K562 (cell line): ENCODE data around the gene KCNK6. TPM values are rescaled to one million over a fixed set of nuclear protein-coding genes. Genes with fewer than 3 reads are reported as not detected.

Source experiments
- ATAC-seq: fragments of 200-7000 bp; cut with Tn5 transposase; 3 replicates; pipeline ENCODE4 v1.9.1; 2020; ENCODE audit warnings: moderate library complexity
- BruUV-seq: library from RNA; stranded (reverse); fragments of 400-500 nt; replicated peaks from 2 replicates; lab custom pipeline; 2021; lab: Mats Ljungman, UMichigan
- CTCF ChIA-PET: fragments of 300-600 bp; formaldehyde crosslinking; extraction: SDS; loops from one replicate; lab custom pipeline; 2021; ENCODE audit warnings: low intra/inter-chr PET ratio; lab: Yijun Ruan, JAX
- POLR2A ChIA-PET: fragments of 300-600, 350-650 bp; sonication (Branson Sonifier 250); formaldehyde crosslinking; extraction: SDS; loops from one replicate; lab custom pipeline; 2021; ENCODE audit warnings: antibody characterized with exemption, inconsistent platforms; lab: Yijun Ruan, JAX
- DNase-seq, 4 experiments: peaks; one replicate each; pipeline versions ENCODE4 v3.0.0 to v3.0.0-alpha.2; 2011 to 2018; ENCODE audit warnings: low spot score in 3 of 4, mixed read lengths in 3 of 4; ENCODE audit errors: extremely low read depth in 1 of 4
- FAIRE-seq: peaks from 2 replicates; lab custom pipeline; 2011; peaks lifted over from hg19 to GRCh38; lab: Jason Lieb, UNC
- H2AFZ ChIP-seq: 2 replicates; pipeline ENCODE4 v1.6.0; 2011; ENCODE audit warnings: low read depth, low read length, control low read depth, inconsistent platforms
- H3K27ac ChIP-seq: fragments of 200-600 bp; 3 replicates; pipeline ENCODE4 v1.8.0; 2011; ENCODE audit warnings: low read depth, mild to moderate bottlenecking, control low read depth, inconsistent platforms, low read length, moderate library complexity, mixed read lengths; ENCODE audit errors: extremely low read depth
- H3K27me3 ChIP-seq, 2 experiments: fragments of 300-600 bp in 1 of 2; 2 replicates in 1 of 2; 3 replicates in 1 of 2; pipeline versions ENCODE4 v1.6.0 to v1.8.0; 2011; ENCODE audit warnings: inconsistent platforms in 2 of 2, low read length in 2 of 2, mild to moderate bottlenecking in 1 of 2, mixed read lengths in 1 of 2, moderate library complexity in 1 of 2; ENCODE audit not compliant: control insufficient read depth in 2 of 2, insufficient read depth in 2 of 2
- H3K36me3 ChIP-seq: fragments of 300-600 bp; 3 replicates; pipeline ENCODE4 v1.8.0; 2011; ENCODE audit warnings: mild to moderate bottlenecking, low read length, inconsistent platforms; ENCODE audit not compliant: control insufficient read depth, insufficient read depth
- H3K4me1 ChIP-seq, 2 experiments: fragments of 200-600 bp in 1 of 2; replicated peaks in 1 of 2; 2 replicates in 1 of 2; 3 replicates in 1 of 2; pipeline versions ENCODE4 v1.5.1 to v1.8.0; 2011; ENCODE audit warnings: inconsistent platforms in 2 of 2, low read length in 2 of 2, mild to moderate bottlenecking in 1 of 2, mixed read lengths in 1 of 2, moderate library complexity in 1 of 2; ENCODE audit not compliant: control insufficient read depth in 2 of 2, insufficient read depth in 2 of 2
- H3K4me2 ChIP-seq: 2 replicates; pipeline ENCODE4 v1.6.1; 2011; ENCODE audit warnings: low read length, control low read depth, inconsistent platforms, mixed read lengths; ENCODE audit not compliant: insufficient read depth
- H3K4me3 ChIP-seq: fragments of 200-600 bp; sonication (generic), shearing (Covaris generic); 2 replicates; pipeline ENCODE4 v1.5.1; 2016; ENCODE audit warnings: control low read depth, inconsistent platforms
- H3K79me2 ChIP-seq: fragments of 200-600 bp; 3 replicates; pipeline ENCODE4 v1.8.0; 2011; ENCODE audit warnings: low read length, inconsistent platforms; ENCODE audit not compliant: control insufficient read depth, insufficient read depth
- H3K9ac ChIP-seq, 2 experiments: 2 replicates each; pipeline versions ENCODE4 v1.6.0 to v1.6.1; 2011; ENCODE audit warnings: low read depth in 2 of 2, low read length in 2 of 2, control low read depth in 1 of 2, inconsistent platforms in 1 of 2, mild to moderate bottlenecking in 1 of 2, mixed read lengths in 1 of 2; ENCODE audit not compliant: insufficient read depth in 1 of 2
- H3K9me1 ChIP-seq: one replicate; pipeline ENCODE4 v1.6.0; 2011; ENCODE audit warnings: inconsistent platforms, mild to moderate bottlenecking, low read length, moderate library complexity; ENCODE audit not compliant: control insufficient read depth, insufficient read depth
- H3K9me3 ChIP-seq: replicated peaks from 2 replicates; pipeline ENCODE4 v1.5.1; 2011; ENCODE audit warnings: low read depth, low read length, inconsistent platforms; ENCODE audit not compliant: control insufficient read depth, insufficient read depth
- H4K20me1 ChIP-seq: replicated peaks from 2 replicates; pipeline ENCODE4 v1.6.1; 2011; ENCODE audit warnings: low read length, inconsistent platforms, mixed read lengths; ENCODE audit not compliant: control insufficient read depth, insufficient read depth
- ESRRA ChIP-seq: fragments of 450-650 bp; IDR thresholded peaks from 2 replicates; pipeline ENCODE4 v1.6.1; 2014; ENCODE audit warnings: low read depth, mild to moderate bottlenecking, moderate library complexity, borderline replicate concordance
- FOXA3 ChIP-seq, 2 experiments: fragments of 450-650 bp in 1 of 2; sonication (generic) in 1 of 2; formaldehyde crosslinking; IDR thresholded peaks in 1 of 2; conservative IDR thresholded peaks in 1 of 2; 2 replicates each; pipeline versions ENCODE4 v1.4.0 to v1.8.0; 2020 to 2022; ENCODE audit warnings: mild to moderate bottlenecking in 2 of 2, missing genetic modification reagents in 1 of 2
- FOXK1 ChIP-seq: sonication (generic); formaldehyde crosslinking; IDR thresholded peaks from 2 replicates; pipeline ENCODE4 v1.8.0; 2022; ENCODE audit warnings: missing genetic modification reagents, mild to moderate bottlenecking, borderline replicate concordance
- JUND ChIP-seq, 2 experiments: IDR thresholded peaks; 2 replicates in 1 of 2; 3 replicates in 1 of 2; pipeline ENCODE4 v1.6.1; 2011; ENCODE audit warnings: borderline replicate concordance in 2 of 2, low read depth in 2 of 2, low read length in 2 of 2, improper control_type of control experiment in 1 of 2, missing biosample characterization in 1 of 2, missing genetic modification characterization in 1 of 2, missing genetic modification reagents in 1 of 2
- KDM5B ChIP-seq: fragments of 200-600 bp; sonication (generic); IDR thresholded peaks from 2 replicates; pipeline ENCODE4 v1.6.1; 2012; ENCODE audit warnings: low read depth, mild to moderate bottlenecking, moderate library complexity, low read length, control low read depth, inconsistent platforms; ENCODE audit not compliant: insufficient replicate concordance
- SRSF3 ChIP-seq: fragments of 200-400 bp; formaldehyde crosslinking; IDR thresholded peaks from 2 replicates; pipeline ENCODE4 v1.6.1; 2016; ENCODE audit warnings: mild to moderate bottlenecking, low read length, moderate library complexity; ENCODE audit not compliant: insufficient read depth
- STAG1 ChIP-seq: sonication (generic); formaldehyde crosslinking; IDR thresholded peaks from 2 replicates; pipeline ENCODE4 v1.5.0; 2020; ENCODE audit warnings: missing genetic modification reagents, borderline replicate concordance
- TCF7 ChIP-seq: sonication (generic); IDR thresholded peaks from 2 replicates; pipeline ENCODE4 v1.6.1; 2016; ENCODE audit warnings: antibody characterized with exemption, borderline replicate concordance
- ZNF121 ChIP-seq: sonication (generic); formaldehyde crosslinking; conservative IDR thresholded peaks from 2 replicates; pipeline ENCODE4 v1.8.0; 2022; ENCODE audit warnings: missing genetic modification reagents
- WGBS: fragments of 100-300 bp; shearing (Covaris generic); methylation state at CpG from one replicate; pipeline ENCODE4 v1.1.6; 2016; ENCODE audit warnings: low coverage, mixed read lengths; ENCODE audit not compliant: insufficient coverage; ENCODE audit errors: missing lambda C conversion rate; 5-methylcytosine and 5-hydroxymethylcytosine counted together
- in situ Hi-C: fragments of 300-500 bp; cut with MboI; formaldehyde crosslinking; loops from 4 replicates; pipeline ENCODE4 v1.15.0; 2018; ENCODE audit warnings: inconsistent platforms, mixed read lengths
- intact Hi-C: fragments of 100-400 bp; cut with micrococcal nuclease; formaldehyde crosslinking; loops from 2 replicates; pipeline ENCODE4 v1.14.2; 2022
- polyA plus RNA-seq, 8 experiments: library from polyadenylated mRNA; depleted of rRNA in 4 of 8; stranded (reverse) in 5 of 8; unstranded in 3 of 8; fragments of >200 nt; fragmentation: Nextera tagmentation in 2 of 8; fragmentation: Illumina TruSeq in 1 of 8; extraction: Ambion mirVana in 2 of 8; extraction: Trizol in 1 of 8; gene quantifications; 2 replicates each; pipeline versions ENCODE4 v1.2.1 to v1.2.3, GENCODE V29; 2011 to 2014; ENCODE audit warnings: inconsistent platforms in 1 of 8, missing spikeins in 1 of 8
- total RNA-seq, 7 experiments: library from RNA; depleted of rRNA in 6 of 7; stranded (reverse); fragments of >200 nt in 6 of 7; fragmentation: Illumina TruSeq in 2 of 7; extraction: Trizol in 2 of 7; gene quantifications; 2 replicates each; pipeline versions ENCODE4 v1.2.1 to v1.2.3, GENCODE V29; 2011 to 2021; ENCODE audit warnings: low replicate concordance in 1 of 7
- TF ChIP-seq, protein P1 (sequence below): sonication (generic); formaldehyde crosslinking; IDR thresholded peaks from 2 replicates; pipeline ENCODE4 v1.8.0; 2022; ENCODE audit warnings: missing genetic modification reagents, mild to moderate bottlenecking, moderate library complexity, borderline replicate concordance
- TF ChIP-seq, protein P2 (sequence below), 2 experiments: fragments of 150-350 bp in 1 of 2; IDR thresholded peaks; 2 replicates each; pipeline ENCODE4 v1.6.1; 2012 to 2016; ENCODE audit warnings: low read depth in 2 of 2, low read length in 2 of 2, mild to moderate bottlenecking in 1 of 2, moderate library complexity in 1 of 2
- TF ChIP-seq, protein P3 (sequence below): sonication (generic); formaldehyde crosslinking; IDR thresholded peaks from 2 replicates; pipeline ENCODE4 v1.8.1; 2023; ENCODE audit warnings: mild to moderate bottlenecking, missing genetic modification reagents

Gene KCNK6
- total and polyA plus RNA-seq, 9 of the 15 experiments (the other 6 are each of a cell fraction or from before 2014, with no cell fraction given) = 0.05 to 0.42 (median 0.15) TPM

DNA sequence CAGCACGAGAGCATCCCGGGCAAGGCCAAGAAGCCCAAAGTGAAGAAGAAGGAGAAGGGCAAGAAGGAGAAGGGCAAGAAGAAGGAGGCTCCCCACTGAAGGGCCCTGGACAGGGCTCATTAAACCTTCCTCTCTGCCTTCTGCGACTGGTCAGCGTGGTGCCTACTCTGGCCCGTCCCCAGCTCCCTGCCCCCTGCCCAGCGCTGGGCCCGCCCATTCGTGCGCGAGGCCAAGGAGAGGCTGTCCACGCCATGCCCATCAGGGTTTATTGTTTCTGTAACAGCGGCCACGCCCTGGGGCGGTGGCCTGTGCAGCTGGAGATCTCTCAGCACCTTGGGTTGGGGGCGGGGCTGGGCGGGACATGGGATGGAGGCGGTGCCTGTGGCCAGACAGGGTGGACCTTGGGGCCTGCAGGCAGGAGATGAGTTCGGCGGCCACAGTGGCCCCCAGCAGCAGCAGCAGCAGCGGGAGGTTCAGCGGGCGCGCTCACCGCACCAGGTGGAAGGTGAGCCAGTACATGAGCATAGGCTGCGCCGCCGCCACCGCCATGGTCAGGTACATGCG is 14.7 kb upstream of the KCNK6 start (continued):
- TF ChIP-seq JUND (IDR thresholded peaks at IDR 0.05; ENCODE audit: borderline replicate concordance, low read depth, low read length) (peak; percentile 42; the same call in 1 of the 2 replicates), JUND (tag; IDR thresholded peaks at IDR 0.05; ENCODE audit: borderline replicate concordance, low read depth, low read length) (no peak), TCF7 (0 out of 2 replicates have a peak, but pooled peaks have one; percentile 17), FOXA3 (CRISPR knock-in tag; conservative IDR thresholded peaks at IDR 0.05 in 1 of 2, IDR thresholded peaks at IDR 0.05 in 1 of 2) (0 out of 4 replicates have a peak, but pooled peaks of 1 of the 2 experiments have one; percentile 48), FOXK1 (CRISPR knock-in tag) (no peak)

DNA sequence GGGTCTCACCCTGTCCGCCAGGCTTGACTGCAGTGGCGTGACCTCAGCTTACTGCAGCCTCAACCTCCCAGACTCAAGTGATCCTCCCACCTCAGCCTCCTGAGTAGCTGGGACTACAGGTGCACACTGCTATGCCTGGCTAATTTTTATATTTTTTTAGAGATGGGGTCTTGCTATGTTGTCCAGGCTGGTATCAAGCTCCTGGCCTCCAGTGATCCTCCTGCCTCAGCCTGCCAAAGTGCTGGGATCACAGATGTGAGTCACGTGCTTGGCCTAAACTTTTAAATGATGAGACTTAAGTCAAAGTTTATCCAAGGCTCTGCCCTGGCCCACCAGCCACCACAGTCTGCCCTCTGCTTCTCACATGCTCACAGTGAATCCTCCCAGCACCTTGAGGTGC is 13.4 kb upstream of the KCNK6 start:
- peak; percentile 6 for FAIRE-seq
- Histone ChIP-seq H3K9ac (no peak overlapping the region), H2AFZ (no peak overlapping the region), H3K4me3 (no peak overlapping the region), H3K9me3 (no peaks in the 10 kb centered on the region), H3K9me1 (peaks cover 5% of the 10 kb centered on the region), H3K27me3 (no peaks in the 10 kb centered on the region), H3K79me2 (peaks cover 26% of the 10 kb centered on the region), H3K4me1 (peaks cover 22 to 66% of the 10 kb centered on the region in 2 experiments), H3K36me3 (peaks cover 73% of the 10 kb centered on the region; the same call in 2 of the 3 replicates), H3K4me2 (no peak overlapping the region), H4K20me1 (peaks cover 5% of the 10 kb centered on the region; the same call in 1 of the 2 replicates), H3K27ac (no peak overlapping the region)
- intact Hi-C loops (no loop called here), in situ Hi-C loops (no loop called here)
- 75% methylated on average over 1 of the region's 3 CpGs for WGBS
- DNase-seq = no peak
- BruUV-seq = no TSS peak
- CTCF ChIA-PET = no interaction called here
- no peak for ATAC-seq
- POLR2A ChIA-PET = interaction anchor here (1.0 kb wide), 1 partner anchor 25 kb away, joined by 3 read pairs; no protein-coding TSS in a partner anchor
- TF ChIP-seq, protein P1, sequence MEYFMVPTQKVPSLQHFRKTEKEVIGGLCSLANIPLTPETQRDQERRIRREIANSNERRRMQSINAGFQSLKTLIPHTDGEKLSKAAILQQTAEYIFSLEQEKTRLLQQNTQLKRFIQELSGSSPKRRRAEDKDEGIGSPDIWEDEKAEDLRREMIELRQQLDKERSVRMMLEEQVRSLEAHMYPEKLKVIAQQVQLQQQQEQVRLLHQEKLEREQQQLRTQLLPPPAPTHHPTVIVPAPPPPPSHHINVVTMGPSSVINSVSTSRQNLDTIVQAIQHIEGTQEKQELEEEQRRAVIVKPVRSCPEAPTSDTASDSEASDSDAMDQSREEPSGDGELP (CRISPR knock-in tag) = no peak
- TF ChIP-seq ZNF121 (CRISPR knock-in tag) (peak; percentile 84), KDM5B (no peak), SRSF3 (no peak), ESRRA (no peak), STAG1 (CRISPR knock-in tag) (no peak)
- TF ChIP-seq, protein P2, sequence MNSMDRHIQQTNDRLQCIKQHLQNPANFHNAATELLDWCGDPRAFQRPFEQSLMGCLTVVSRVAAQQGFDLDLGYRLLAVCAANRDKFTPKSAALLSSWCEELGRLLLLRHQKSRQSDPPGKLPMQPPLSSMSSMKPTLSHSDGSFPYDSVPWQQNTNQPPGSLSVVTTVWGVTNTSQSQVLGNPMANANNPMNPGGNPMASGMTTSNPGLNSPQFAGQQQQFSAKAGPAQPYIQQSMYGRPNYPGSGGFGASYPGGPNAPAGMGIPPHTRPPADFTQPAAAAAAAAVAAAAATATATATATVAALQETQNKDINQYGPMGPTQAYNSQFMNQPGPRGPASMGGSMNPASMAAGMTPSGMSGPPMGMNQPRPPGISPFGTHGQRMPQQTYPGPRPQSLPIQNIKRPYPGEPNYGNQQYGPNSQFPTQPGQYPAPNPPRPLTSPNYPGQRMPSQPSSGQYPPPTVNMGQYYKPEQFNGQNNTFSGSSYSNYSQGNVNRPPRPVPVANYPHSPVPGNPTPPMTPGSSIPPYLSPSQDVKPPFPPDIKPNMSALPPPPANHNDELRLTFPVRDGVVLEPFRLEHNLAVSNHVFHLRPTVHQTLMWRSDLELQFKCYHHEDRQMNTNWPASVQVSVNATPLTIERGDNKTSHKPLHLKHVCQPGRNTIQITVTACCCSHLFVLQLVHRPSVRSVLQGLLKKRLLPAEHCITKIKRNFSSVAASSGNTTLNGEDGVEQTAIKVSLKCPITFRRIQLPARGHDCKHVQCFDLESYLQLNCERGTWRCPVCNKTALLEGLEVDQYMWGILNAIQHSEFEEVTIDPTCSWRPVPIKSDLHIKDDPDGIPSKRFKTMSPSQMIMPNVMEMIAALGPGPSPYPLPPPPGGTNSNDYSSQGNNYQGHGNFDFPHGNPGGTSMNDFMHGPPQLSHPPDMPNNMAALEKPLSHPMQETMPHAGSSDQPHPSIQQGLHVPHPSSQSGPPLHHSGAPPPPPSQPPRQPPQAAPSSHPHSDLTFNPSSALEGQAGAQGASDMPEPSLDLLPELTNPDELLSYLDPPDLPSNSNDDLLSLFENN (IDR thresholded peaks at IDR 0.05; ENCODE audit: low read depth in 2 of 2, low read length in 2 of 2) = no peak
- TF ChIP-seq, protein P3, sequence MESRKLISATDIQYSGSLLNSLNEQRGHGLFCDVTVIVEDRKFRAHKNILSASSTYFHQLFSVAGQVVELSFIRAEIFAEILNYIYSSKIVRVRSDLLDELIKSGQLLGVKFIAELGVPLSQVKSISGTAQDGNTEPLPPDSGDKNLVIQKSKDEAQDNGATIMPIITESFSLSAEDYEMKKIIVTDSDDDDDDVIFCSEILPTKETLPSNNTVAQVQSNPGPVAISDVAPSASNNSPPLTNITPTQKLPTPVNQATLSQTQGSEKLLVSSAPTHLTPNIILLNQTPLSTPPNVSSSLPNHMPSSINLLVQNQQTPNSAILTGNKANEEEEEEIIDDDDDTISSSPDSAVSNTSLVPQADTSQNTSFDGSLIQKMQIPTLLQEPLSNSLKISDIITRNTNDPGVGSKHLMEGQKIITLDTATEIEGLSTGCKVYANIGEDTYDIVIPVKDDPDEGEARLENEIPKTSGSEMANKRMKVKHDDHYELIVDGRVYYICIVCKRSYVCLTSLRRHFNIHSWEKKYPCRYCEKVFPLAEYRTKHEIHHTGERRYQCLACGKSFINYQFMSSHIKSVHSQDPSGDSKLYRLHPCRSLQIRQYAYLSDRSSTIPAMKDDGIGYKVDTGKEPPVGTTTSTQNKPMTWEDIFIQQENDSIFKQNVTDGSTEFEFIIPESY (CRISPR knock-in tag) = peak; percentile 82
